HG03103 (cell line): ENCODE results near the gene ARGFX.
"Not testable (repeated sequence)": the region's sequence is repeated elsewhere in the genome, so short reads cannot be mapped to it uniquely, and the experiment has no call there.

ENCODE experiments used
- ATAC-seq: cut with Tn5 transposase; IDR thresholded peaks from one replicate; pipeline ENCODE4 v1.9.1; 2021; ENCODE audit warnings: low read depth; ENCODE audit not compliant: unreplicated experiment

Gene ARGFX

DNA sequence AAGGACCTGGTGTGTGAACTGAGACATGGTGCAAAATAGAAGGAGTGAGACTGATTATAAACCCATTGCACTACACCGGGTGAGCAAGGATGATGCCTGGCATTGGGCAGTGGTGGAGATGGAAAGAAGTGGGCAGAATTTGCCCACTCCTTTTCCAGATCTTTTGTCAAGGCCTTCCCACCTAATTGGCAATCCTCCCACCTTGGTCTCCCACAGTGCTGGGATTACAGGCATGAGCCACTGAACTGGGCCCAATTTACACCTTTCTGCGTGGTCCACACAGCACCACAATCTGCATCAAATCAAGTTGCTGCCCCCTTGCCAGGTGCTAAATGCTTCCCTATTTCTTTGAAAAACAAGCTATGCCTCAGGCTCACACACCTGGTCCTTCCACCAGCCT lies 30.8 kb downstream of the ARGFX start:
- no peak for ATAC-seq

DNA sequence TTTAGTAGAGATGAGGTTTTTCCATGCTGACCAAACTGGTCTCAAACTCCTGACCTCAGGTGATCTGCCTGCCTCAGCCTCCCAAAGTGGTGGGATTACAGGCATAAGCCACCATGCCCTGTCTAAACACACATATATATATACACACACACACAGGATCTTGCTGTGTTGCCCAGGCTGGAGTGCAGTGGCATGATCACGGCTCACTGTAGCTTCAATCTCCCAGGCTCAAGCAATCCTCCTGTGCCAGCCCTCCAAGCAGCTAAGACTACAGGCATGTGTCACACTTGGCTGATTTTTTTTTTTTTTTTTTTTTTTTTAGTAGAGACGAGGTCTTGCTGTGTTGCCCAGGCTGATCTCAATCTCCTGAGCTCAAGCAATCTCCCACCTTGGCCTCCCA lies 32.2 kb downstream of the ARGFX start:
- not testable (repeated sequence) for ATAC-seq

DNA sequence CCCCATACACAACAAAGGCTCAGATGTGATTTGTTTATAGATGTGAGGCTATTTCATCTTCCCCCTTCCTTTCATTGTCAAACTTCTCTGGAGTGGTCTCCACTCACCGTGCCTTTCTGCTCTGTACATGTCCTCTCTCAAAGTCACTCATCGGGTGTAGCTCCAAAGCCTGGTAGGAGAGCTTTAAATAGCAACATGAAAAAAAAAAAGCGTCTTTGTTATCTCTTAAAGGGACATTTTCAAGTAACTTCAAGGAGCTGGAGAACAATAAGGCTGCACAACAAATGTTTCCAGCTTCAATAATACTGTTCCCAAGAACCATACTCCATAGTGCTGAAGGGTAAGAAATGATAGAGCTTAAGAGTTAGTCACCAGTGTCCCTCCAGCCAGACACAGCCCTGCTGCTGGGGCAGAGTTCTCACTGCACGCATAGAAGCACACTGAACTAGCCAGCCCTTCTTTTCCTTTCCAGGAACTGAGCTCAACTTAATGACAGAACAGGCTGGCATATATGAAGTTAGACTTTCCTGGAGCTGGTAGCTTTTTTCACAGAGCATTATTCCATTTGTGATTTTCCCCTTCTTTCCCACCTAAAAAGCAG lies 33.6 kb downstream of the ARGFX start:
- ATAC-seq = no peak

DNA sequence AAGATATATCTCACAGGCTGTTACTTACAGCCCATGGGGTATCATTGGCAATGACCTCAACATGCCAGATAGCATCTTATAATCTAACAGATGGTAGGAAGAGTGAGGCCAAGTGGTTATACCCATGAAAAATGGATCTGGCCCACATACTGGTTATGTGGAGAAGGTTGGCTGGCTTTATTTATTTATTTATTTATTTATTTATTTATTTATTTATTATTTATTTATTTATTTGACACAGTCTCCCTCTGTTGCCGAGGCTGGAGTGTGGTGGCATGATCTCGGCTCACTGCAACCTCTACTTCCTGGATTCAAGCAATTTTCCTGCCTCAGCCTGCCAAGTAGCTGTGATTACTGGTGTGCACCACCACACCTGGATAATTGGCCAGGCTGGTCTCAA lies 37.0 kb downstream of the ARGFX start:
- no peak for ATAC-seq

DNA sequence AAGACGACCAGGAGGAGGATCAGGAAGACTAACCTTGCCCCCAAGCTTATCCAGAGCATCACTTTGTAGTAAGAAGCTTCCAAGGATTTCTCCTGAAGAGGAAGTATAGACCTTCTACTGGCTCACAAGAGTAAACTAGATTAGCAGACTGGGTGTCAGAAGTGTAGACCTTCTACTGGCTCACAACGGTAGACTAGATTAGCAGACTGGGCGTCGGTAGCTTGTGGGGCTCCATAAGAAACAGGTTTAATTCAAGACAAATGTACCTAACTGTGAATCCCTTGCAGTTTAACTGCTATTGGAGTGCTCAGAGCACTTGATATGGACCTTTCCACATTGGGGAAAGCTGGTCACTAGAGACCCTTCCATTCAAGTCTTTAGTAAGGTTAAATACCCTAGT lies 38.4 kb downstream of the ARGFX start:
- ATAC-seq = no peak
